Adrenal gland (tissue), 12 donors: ENCODE measurements around the gene UCN3. TPM values are rescaled to one million over a fixed set of nuclear protein-coding genes. Genes with fewer than 3 reads are reported as not detected.

Experiments
- DNase-seq, 7 donors: peaks; one replicate each; pipeline ENCODE4 v3.0.0-alpha.2; 2019 to 2020
- H3K27ac ChIP-seq, 5 donors: fragments of 200-600 bp; sonication (generic) in 4 of 5; 1 replicate in 3 of 5; 2 replicates in 2 of 5; pipeline versions ENCODE4 v1.5.1 to v1.8.0; 2016 to 2020; ENCODE audit warnings: mild to moderate bottlenecking in 1 of 5
- H3K27me3 ChIP-seq: fragments of 200-600 bp; 2 replicates; pipeline ENCODE4 v1.8.0; 2021
- H3K36me3 ChIP-seq, 2 donors: fragments of 200-600 bp; replicated peaks in 1 of 2; 1 replicate in 1 of 2; 2 replicates in 1 of 2; pipeline versions ENCODE4 v1.5.1 to v1.8.0; 2018 to 2022
- H3K4me1 ChIP-seq, 2 donors: fragments of 200-600 bp; replicated peaks in 1 of 2; 1 replicate in 1 of 2; 2 replicates in 1 of 2; pipeline versions ENCODE4 v1.5.1 to v1.8.0; 2018 to 2021
- H3K4me3 ChIP-seq, 4 donors: fragments of 200-600 bp; sonication (generic) in 3 of 4; one replicate each; pipeline ENCODE4 v1.5.1; 2016 to 2018
- H3K9me3 ChIP-seq, 3 donors: fragments of 200-600 bp; sonication (generic) in 1 of 3; replicated peaks in 1 of 3; 1 replicate in 2 of 3; 2 replicates in 1 of 3; pipeline versions ENCODE4 v1.5.1 to v1.8.0; 2016 to 2021
- POLR2A ChIP-seq, 2 donors: fragments of 450-650 bp; IDR thresholded peaks; one replicate each; pipeline ENCODE4 v1.6.1; 2017; ENCODE audit warnings: antibody characterized with exemption in 2 of 2, mild to moderate bottlenecking in 2 of 2, moderate library complexity in 1 of 2
- WGBS, 4 donors: extraction: QIAGEN DNeasy Blood & Tissue Kit in 2 of 4; methylation state at CpG; one replicate each; pipeline versions ENCODE4 v1.1.5 to v1.1.7; 2013 to 2017; 5-methylcytosine and 5-hydroxymethylcytosine counted together
- intact Hi-C, 2 donors: fragments of 100-400 bp; cut with DNase I; formaldehyde crosslinking; loops; one replicate each; pipeline versions ENCODE4 v1.14.1 to v1.15.0; 2022 to 2023
- polyA plus RNA-seq, 3 donors: library from polyadenylated mRNA; stranded (reverse); fragments of 200-250 nt in 2 of 3; fragments of 350-450 nt in 1 of 3; fragmentation: Illumina TruSeq in 1 of 3; extraction: RNeasy Lipid Tissue Mini Kit (QIAGEN cat#74804) in 1 of 3; gene quantifications; one replicate each; pipeline ENCODE4 v1.2.3, GENCODE V29; 2013 to 2014
- total RNA-seq, 9 donors: library from RNA; depleted of rRNA in 4 of 9; stranded (reverse); fragments of >200 nt in 4 of 9; fragments of 120-200 nt in 1 of 9; fragmentation: NEBNext Ultra II Directional in 1 of 9; extraction: Animal tissue kit (Norgen Biotek cat#: 25700) in 1 of 9; gene quantifications; one replicate each; pipeline versions ENCODE4 v1.1.0 to v1.2.4, GENCODE V29; 2013 to 2023
- TF ChIP-seq, protein P1 (sequence below), 6 experiments: fragments of 450-650 bp in 4 of 6; fragments of 200-600 bp in 2 of 6; sonication (generic) in 1 of 6; IDR thresholded peaks; 1 replicate in 5 of 6; 2 replicates in 1 of 6; pipeline versions ENCODE4 v1.5.1 to v1.8.0; 2016 to 2021; ENCODE audit warnings: antibody characterized with exemption in 6 of 6, mild to moderate bottlenecking in 2 of 6, moderate library complexity in 1 of 6
- donor health status: healthy with polysubstance abuse.
- donor health status: Bipolar disorder and iron deficiency.
- donor health status: DM: yes; HTN: yes; CAD: no.
- donor health status: DM: no; HTN: no; CAD: no.
- donor health status: DM: no; HTN: no; CAD: no.
- donor health status: DM: yes; HTN: yes; CAD: no.

The UCN3 gene
- total and polyA plus RNA-seq, 12 donors: 0.20 to 1.0 (median 0.38) TPM; not detected in 8

DNA sequence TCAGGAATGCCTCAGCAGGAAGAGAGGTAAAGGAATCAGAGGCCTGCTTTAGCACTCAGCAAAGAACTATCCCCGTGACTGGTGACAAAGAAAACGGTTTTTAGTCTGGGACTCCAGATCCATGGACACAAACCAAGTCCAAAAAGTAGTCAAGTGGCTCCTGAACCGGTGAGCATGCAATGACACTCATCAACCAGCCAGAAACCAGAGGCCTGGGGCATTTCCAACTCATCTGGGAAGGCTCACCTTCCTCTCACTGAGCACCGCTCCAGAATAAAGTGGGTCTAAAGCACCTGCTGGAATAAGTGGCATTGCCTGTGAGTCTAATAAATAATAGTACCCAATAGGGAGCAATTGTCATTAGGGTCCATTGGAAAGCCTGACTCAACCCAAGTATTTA is 17.9 kb upstream of the UCN3 start:
- Histone ChIP-seq H3K36me3 (no peaks in the 10 kb centered on the region), H3K4me1 (no peaks in the 10 kb centered on the region), H3K27ac (no peak overlapping the region), H3K4me3 (no peak overlapping the region), H3K27me3 (no peaks in the 10 kb centered on the region), H3K9me3 (no peaks in the 10 kb centered on the region)
- DNase-seq: no peak
- intact Hi-C loops: no loop called here
- 57 to 80% (median 72%) methylated on average over 4 of the region's 4 CpGs for WGBS, 4 donors
- TF ChIP-seq, protein P1, sequence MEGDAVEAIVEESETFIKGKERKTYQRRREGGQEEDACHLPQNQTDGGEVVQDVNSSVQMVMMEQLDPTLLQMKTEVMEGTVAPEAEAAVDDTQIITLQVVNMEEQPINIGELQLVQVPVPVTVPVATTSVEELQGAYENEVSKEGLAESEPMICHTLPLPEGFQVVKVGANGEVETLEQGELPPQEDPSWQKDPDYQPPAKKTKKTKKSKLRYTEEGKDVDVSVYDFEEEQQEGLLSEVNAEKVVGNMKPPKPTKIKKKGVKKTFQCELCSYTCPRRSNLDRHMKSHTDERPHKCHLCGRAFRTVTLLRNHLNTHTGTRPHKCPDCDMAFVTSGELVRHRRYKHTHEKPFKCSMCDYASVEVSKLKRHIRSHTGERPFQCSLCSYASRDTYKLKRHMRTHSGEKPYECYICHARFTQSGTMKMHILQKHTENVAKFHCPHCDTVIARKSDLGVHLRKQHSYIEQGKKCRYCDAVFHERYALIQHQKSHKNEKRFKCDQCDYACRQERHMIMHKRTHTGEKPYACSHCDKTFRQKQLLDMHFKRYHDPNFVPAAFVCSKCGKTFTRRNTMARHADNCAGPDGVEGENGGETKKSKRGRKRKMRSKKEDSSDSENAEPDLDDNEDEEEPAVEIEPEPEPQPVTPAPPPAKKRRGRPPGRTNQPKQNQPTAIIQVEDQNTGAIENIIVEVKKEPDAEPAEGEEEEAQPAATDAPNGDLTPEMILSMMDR (IDR thresholded peaks at IDR 0.05): no peak
- TF ChIP-seq POLR2A (IDR thresholded peaks at IDR 0.05): no peak

DNA sequence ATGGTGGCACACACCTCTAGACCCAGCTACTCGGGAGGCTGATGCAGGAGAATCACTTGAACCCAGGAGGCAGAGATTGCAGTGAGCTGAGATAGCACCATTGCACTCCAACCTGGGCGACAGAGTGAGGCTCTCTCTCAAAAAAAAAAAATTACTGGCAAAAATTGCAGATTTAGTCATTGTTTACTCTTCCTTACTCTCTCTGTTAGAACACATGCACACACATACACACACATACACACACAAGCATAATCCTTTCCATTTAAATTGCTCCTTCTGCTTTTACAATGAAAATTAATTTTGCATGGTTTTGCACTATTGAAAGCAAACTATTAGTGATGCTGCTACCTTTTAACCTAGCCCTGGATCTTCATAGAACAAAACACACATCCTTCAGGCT is 15.4 kb upstream of the UCN3 start:
- Histone ChIP-seq H3K9me3 (no peaks in the 10 kb centered on the region), H3K4me1 (no peaks in the 10 kb centered on the region), H3K4me3 (no peak overlapping the region), H3K27ac (no peak overlapping the region), H3K27me3 (no peaks in the 10 kb centered on the region), H3K36me3 (no peaks in the 10 kb centered on the region)
- 43 to 71% (median 61%) methylated on average over 2 of the region's 2 CpGs for WGBS, 4 donors
- TF ChIP-seq POLR2A (IDR thresholded peaks at IDR 0.05): no peak
- TF ChIP-seq, protein P1 (IDR thresholded peaks at IDR 0.05): no peak
- intact Hi-C loops: no loop called here
- DNase-seq: no peak

DNA sequence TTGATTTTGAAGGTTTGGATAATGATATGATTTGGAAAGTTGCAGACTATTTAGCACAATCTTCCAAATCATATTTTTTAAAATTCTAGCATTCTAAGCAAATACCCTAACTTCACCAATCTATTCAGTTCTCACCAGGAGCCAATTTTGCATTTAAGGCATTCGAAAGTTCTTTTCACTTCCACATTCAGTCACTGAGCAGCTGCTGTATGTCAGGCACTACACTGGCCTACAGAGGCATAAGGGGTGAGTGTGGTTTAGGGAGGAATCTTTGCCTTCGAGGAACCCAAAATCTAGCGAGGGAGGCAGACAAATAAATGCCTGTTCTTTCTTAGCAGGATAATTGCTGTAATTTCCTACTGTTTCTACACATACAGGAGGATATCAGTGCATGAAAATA is 10.7 kb upstream of the UCN3 start:
- no peak for DNase-seq
- intact Hi-C loops: no loop called here
- WGBS, 4 donors: 33 to 67% (median 46%) methylated on average over 3 of the region's 3 CpGs
- no peaks in the 10 kb centered on the region for H3K9me3 ChIP-seq
- H3K36me3 ChIP-seq: no peaks in the 10 kb centered on the region
- no peak overlapping the region for H3K4me3 ChIP-seq
- H3K27ac ChIP-seq: no peak overlapping the region
- no peaks in the 10 kb centered on the region for H3K4me1 ChIP-seq
- TF ChIP-seq POLR2A (IDR thresholded peaks at IDR 0.05): no peak
- TF ChIP-seq, protein P1 (IDR thresholded peaks at IDR 0.05): no peak
- no peaks in the 10 kb centered on the region for H3K27me3 ChIP-seq

DNA sequence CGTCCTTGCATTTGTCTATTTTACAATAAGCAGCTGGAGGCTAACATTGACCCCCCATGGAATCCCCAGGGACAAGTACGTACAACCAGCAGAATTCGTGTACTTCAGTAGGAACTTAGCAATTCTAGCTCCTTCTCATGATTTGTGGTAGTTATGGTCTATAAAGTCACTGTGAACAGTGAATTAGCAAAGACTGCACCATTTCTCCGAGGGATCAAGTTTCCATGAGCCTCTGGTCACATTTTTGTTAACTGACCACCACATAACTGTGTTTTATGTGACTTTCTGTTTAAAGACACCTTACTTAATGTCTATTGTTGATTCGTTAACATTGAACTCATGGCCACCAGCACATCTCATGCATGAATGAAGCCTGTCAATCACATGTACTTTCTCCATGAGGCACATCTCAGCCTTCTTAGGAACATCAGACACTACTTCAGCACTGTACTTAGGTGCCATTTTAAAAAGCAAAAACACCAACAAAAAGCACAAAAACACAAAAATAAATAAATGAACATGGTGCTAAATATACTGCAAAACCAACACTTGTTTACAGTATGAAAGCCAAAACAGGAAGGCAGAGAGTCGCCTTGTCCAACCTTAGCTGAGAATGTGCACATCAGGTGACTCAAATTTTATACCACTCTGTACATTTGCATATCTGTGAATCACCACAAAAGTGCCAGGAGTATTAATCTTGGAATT is 9.0 kb upstream of the UCN3 start:
- H3K36me3 ChIP-seq: no peaks in the 10 kb centered on the region
- DNase-seq: no peak

More for the DNA sequence above, 9.0 kb upstream of the UCN3 start:
- no peak for TF ChIP-seq POLR2A (IDR thresholded peaks at IDR 0.05)
- TF ChIP-seq, protein P1 (IDR thresholded peaks at IDR 0.05): no peak
- Histone ChIP-seq H3K27ac (no peak overlapping the region), H3K27me3 (no peaks in the 10 kb centered on the region), H3K4me3 (no peak overlapping the region), H3K9me3 (no peaks in the 10 kb centered on the region), H3K4me1 (no peaks in the 10 kb centered on the region)
- 73 to 77% (median 76%) methylated on average over 6 of the region's 6 CpGs for WGBS, 4 donors
- intact Hi-C loops: no loop called here
